HepG2 (cell line): ENCODE data around the gene SPECC1L. TPM values are rescaled to one million over a fixed set of nuclear protein-coding genes. Genes with fewer than 3 reads are reported as not detected.
A peak's percentile ranks its signal among the peaks of the same experiment; 100 is the strongest.

Source experiments
- ATAC-seq: fragments of 200-7000 bp; cut with Tn5 transposase; 3 replicates; pipeline ENCODE4 v1.9.1; 2020; ENCODE audit warnings: mild to moderate bottlenecking, moderate library complexity
- BruUV-seq: library from RNA; stranded (reverse); fragments of 400-500 nt; replicated peaks from 2 replicates; lab custom pipeline; 2021; lab: Mats Ljungman, UMichigan
- CTCF ChIA-PET: fragments of 300-600 bp; formaldehyde crosslinking; extraction: SDS; loops from one replicate; lab custom pipeline; 2021; ENCODE audit warnings: low total read pairs, inconsistent platforms, low intra/inter-chr PET ratio; lab: Yijun Ruan, JAX
- POLR2A ChIA-PET: fragments of 350-600 bp; sonication (Branson Sonifier 250); formaldehyde crosslinking; loops from one replicate; lab custom pipeline; 2020; ENCODE audit warnings: antibody characterized with exemption, inconsistent platforms; lab: Yijun Ruan, JAX
- DNase-seq: peaks from one replicate; pipeline ENCODE4 v3.0.0-alpha.2; 2015; ENCODE audit warnings: low spot score
- FAIRE-seq: peaks from 3 replicates; lab custom pipeline; 2011; peaks lifted over from hg19 to GRCh38; lab: Jason Lieb, UNC
- H2AFZ ChIP-seq: one replicate; pipeline ENCODE4 v1.6.1; 2011; ENCODE audit warnings: low read length, inconsistent platforms
- H3K27ac ChIP-seq: fragments of 300-600 bp; 3 replicates; pipeline ENCODE4 v1.8.0; 2011; ENCODE audit warnings: mixed run types, mild to moderate bottlenecking, mixed read lengths, low read length, inconsistent platforms; ENCODE audit not compliant: insufficient read depth; ENCODE audit errors: extremely low read length
- H3K27me3 ChIP-seq, 2 experiments: fragments of 200-600 bp in 1 of 2; 2 replicates in 1 of 2; 3 replicates in 1 of 2; pipeline versions ENCODE4 v1.6.0 to v1.8.0; 2011; ENCODE audit warnings: low read length in 2 of 2, mild to moderate bottlenecking in 2 of 2, moderate library complexity in 2 of 2, inconsistent platforms in 1 of 2; ENCODE audit not compliant: insufficient read depth in 2 of 2, control insufficient read depth in 1 of 2
- H3K36me3 ChIP-seq, 2 experiments: fragments of 200-600 bp in 1 of 2; replicated peaks in 1 of 2; 2 replicates in 1 of 2; 3 replicates in 1 of 2; pipeline versions ENCODE4 v1.5.1 to v1.8.0; 2011; ENCODE audit warnings: low read length in 2 of 2, inconsistent platforms in 1 of 2; ENCODE audit not compliant: insufficient read depth in 2 of 2, control insufficient read depth in 1 of 2
- H3K4me1 ChIP-seq: 2 replicates; pipeline ENCODE4 v1.5.1; 2012; ENCODE audit warnings: low read length, inconsistent platforms; ENCODE audit not compliant: insufficient read depth
- H3K4me2 ChIP-seq: 2 replicates; pipeline ENCODE4 v1.6.0; 2011; ENCODE audit warnings: low read depth, low read length, inconsistent platforms
- H3K4me3 ChIP-seq, 3 experiments: fragments of 200-600 bp in 1 of 3; sonication (generic), shearing (Covaris generic) in 1 of 3; replicated peaks in 1 of 3; 2 replicates each; pipeline ENCODE4 v1.5.1; 2011 to 2016; ENCODE audit warnings: low read length in 3 of 3, inconsistent platforms in 2 of 3, low read depth in 2 of 3, mild to moderate bottlenecking in 2 of 3, control low read depth in 1 of 3, mixed read lengths in 1 of 3; ENCODE audit not compliant: insufficient read depth in 1 of 3
- H3K79me2 ChIP-seq: one replicate; pipeline ENCODE4 v1.6.1; 2011; ENCODE audit warnings: low read length, inconsistent platforms; ENCODE audit not compliant: insufficient read depth
- H3K9ac ChIP-seq: 2 replicates; pipeline ENCODE4 v1.6.0; 2011; ENCODE audit warnings: mild to moderate bottlenecking, low read depth, low read length, inconsistent platforms; ENCODE audit not compliant: insufficient read depth
- H3K9me3 ChIP-seq: 2 replicates; pipeline ENCODE4 v1.5.1; 2012; ENCODE audit warnings: mild to moderate bottlenecking, low read length
- H4K20me1 ChIP-seq: 2 replicates; pipeline ENCODE4 v1.6.0; 2011; ENCODE audit warnings: inconsistent platforms, mild to moderate bottlenecking, low read length, moderate library complexity; ENCODE audit not compliant: insufficient read depth
- PATZ1 ChIP-seq: sonication (generic); formaldehyde crosslinking; IDR thresholded peaks from 2 replicates; pipeline ENCODE4 v1.4.0; 2020; ENCODE audit warnings: missing genetic modification reagents
- REXO4 ChIP-seq: sonication (generic); formaldehyde crosslinking; IDR thresholded peaks from 2 replicates; pipeline ENCODE4 v1.8.0; 2022; ENCODE audit warnings: missing genetic modification reagents, mild to moderate bottlenecking, borderline replicate concordance
- SP2 ChIP-seq: sonication (generic); formaldehyde crosslinking; IDR thresholded peaks from 2 replicates; pipeline ENCODE4 v1.5.1; 2020; ENCODE audit warnings: mild to moderate bottlenecking, missing genetic modification reagents
- ZKSCAN1 ChIP-seq: fragments of 150-350 bp; IDR thresholded peaks from 2 replicates; pipeline ENCODE4 v1.6.1; 2014; ENCODE audit warnings: low read length
- ZNF251 ChIP-seq: sonication (generic); formaldehyde crosslinking; IDR thresholded peaks from 2 replicates; pipeline ENCODE4 v1.9.0; 2021; ENCODE audit warnings: mild to moderate bottlenecking, missing genetic modification reagents
- ZNF331 ChIP-seq: sonication (generic); formaldehyde crosslinking; IDR thresholded peaks from 2 replicates; pipeline ENCODE4 v1.4.0; 2020; ENCODE audit warnings: missing genetic modification reagents
- ZNF776 ChIP-seq: sonication (generic); formaldehyde crosslinking; IDR thresholded peaks from 2 replicates; pipeline ENCODE4 v1.4.0; 2020; ENCODE audit warnings: mild to moderate bottlenecking, missing genetic modification reagents
- WGBS: methylation state at CpG from one replicate; pipeline ENCODE4 v1.1.6; 2017; ENCODE audit warnings: low lambda C conversion rate; 5-methylcytosine and 5-hydroxymethylcytosine counted together
- in situ Hi-C: cut with HindIII; loops from 2 replicates; pipeline ENCODE4 v1.10.0; 2017; ENCODE audit warnings: low pct_unique_long_range_greater_than_20kb; ENCODE audit not compliant: extremely low pct_ligation_motif_present
- intact Hi-C: fragments of 100-400 bp; cut with micrococcal nuclease; formaldehyde crosslinking; loops from one replicate; pipeline ENCODE4 v1.10.0; 2022; ENCODE audit not compliant: unreplicated experiment
- polyA plus RNA-seq, 8 experiments: library from polyadenylated mRNA; depleted of rRNA in 3 of 8; stranded (reverse) in 7 of 8; unstranded in 1 of 8; fragments of >200 nt; fragmentation: Illumina TruSeq in 4 of 8; extraction: Trizol in 4 of 8; gene quantifications; 2 replicates each; pipeline versions ENCODE4 v1.2.1 to v1.2.3, GENCODE V29; 2011 to 2016; ENCODE audit warnings: low read depth in 4 of 8, missing spikeins in 1 of 8, mixed read lengths in 1 of 8; ENCODE audit not compliant: insufficient read depth in 1 of 8
- total RNA-seq, 5 experiments: library from RNA; depleted of rRNA; stranded (reverse); fragments of >200 nt; fragmentation: Illumina TruSeq; extraction: Trizol; gene quantifications; 2 replicates each; pipeline ENCODE4 v1.2.3, GENCODE V29; 2016; ENCODE audit warnings: low read depth in 1 of 5

Gene SPECC1L
- total and polyA plus RNA-seq, 2 of the 13 experiments (the other 11 are each of a cell fraction or from before 2014, with no cell fraction given), result 14.1 to 30.3 TPM

- H3K27ac ChIP-seq, result no peak overlapping the region
- H3K4me3 ChIP-seq, result no peak overlapping the region
- 88% methylated on average over 16 of the region's 17 CpGs for WGBS
- peaks cover 24% of the 10 kb centered on the region for H3K4me1 ChIP-seq
- no peak overlapping the region for H3K4me2 ChIP-seq
- DNase-seq (no peak), FAIRE-seq (no peak), ATAC-seq (no peak)
- TF ChIP-seq ZNF251, result no peak
- TF ChIP-seq PATZ1, result peak; percentile 68; the same call in 1 of the 2 replicates
- in situ Hi-C loops (no loop called here), intact Hi-C loops (no loop called here)
- no peaks in the 10 kb centered on the region for H3K27me3 ChIP-seq
- no peak overlapping the region for H3K9ac ChIP-seq
- no TSS peak for BruUV-seq
- no peaks in the 10 kb centered on the region for H3K9me3 ChIP-seq
- no peak overlapping the region for H2AFZ ChIP-seq
- H3K36me3 ChIP-seq, result no peaks in the 10 kb centered on the region
- H3K79me2 ChIP-seq, result no peaks in the 10 kb centered on the region
- no peaks in the 10 kb centered on the region for H4K20me1 ChIP-seq
- ChIA-PET CTCF (no interaction called here), POLR2A (no interaction called here)
Observed at GRCh38 chr22:24432059-24432853, 161.6 kb downstream of the SPECC1L start.

DNA sequence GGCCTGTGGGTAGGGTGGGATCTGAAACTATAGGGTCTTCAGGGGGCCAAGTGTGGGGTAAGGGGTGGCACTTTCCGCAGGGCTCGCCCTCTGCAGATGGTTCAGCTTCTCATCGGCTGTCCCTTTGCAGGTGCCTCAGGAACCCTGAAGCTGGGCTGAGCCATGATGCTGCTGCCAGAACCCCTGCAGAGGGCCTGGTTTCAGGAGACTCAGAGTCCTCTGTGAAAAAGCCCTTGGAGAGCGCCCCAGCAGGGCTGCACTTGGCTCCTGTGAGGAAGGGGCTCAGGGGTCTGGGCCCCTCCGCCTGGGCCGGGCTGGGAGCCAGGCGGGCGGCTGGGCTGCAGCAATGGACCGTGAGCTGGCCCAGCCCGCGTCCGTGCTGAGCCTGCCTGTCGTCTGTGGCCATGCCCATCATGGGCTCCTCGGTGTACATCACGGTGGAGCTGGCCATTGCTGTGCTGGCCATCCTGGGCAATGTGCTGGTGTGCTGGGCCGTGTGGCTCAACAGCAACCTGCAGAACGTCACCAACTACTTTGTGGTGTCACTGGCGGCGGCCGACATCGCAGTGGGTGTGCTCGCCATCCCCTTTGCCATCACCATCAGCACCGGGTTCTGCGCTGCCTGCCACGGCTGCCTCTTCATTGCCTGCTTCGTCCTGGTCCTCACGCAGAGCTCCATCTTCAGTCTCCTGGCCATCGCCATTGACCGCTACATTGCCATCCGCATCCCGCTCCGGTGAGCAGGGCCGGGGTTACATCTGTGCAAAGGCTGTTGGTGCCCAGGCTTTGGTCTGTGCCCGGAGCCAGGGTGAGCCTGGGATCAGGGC, 162.6 kb downstream of the SPECC1L start:
- Histone ChIP-seq H3K36me3 (no peaks in the 10 kb centered on the region), H4K20me1 (no peaks in the 10 kb centered on the region), H3K27me3 (no peaks in the 10 kb centered on the region), H3K4me1 (peaks cover 24% of the 10 kb centered on the region), H3K4me3 (no peak overlapping the region), H3K4me2 (no peak overlapping the region), H3K27ac (no peak overlapping the region), H3K79me2 (no peaks in the 10 kb centered on the region), H2AFZ (no peak overlapping the region), H3K9me3 (no peaks in the 10 kb centered on the region), H3K9ac (no peak overlapping the region)
- in situ Hi-C loops, result no loop called here
- WGBS, result 96% methylated on average over 15 of the region's 34 CpGs
- ATAC-seq, result no peak
- CTCF ChIA-PET, result no interaction called here
- POLR2A ChIA-PET, result no interaction called here
- TF ChIP-seq ZNF331 (no peak), ZKSCAN1 (no peak), ZNF776 (CRISPR knock-in tag) (0 out of 2 replicates have a peak, but pooled peaks have one; percentile 26), REXO4 (no peak), SP2 (CRISPR knock-in tag) (no peak)
- intact Hi-C loops, result no loop called here
- FAIRE-seq, result no peak
- no peak for DNase-seq
- no TSS peak for BruUV-seq
